ENCODE results near the gene FBXO17.

GRCh38 chr19:38893341-38893771 is 82.2 kb downstream of the FBXO17 start:
- TF ChIP-seq GABPB1 (CRISPR knock-in tag; IDR thresholded peaks at IDR 0.05) = no peak
- TF ChIP-seq CTCF (IDR thresholded peaks at IDR 0.05) = no peak
- no peak for TF ChIP-seq CREB1 (CRISPR knock-in tag; IDR thresholded peaks at IDR 0.05)
- no peak for TF ChIP-seq ZNF138 (CRISPR knock-in tag; conservative IDR thresholded peaks at IDR 0.05)
- no peak for TF ChIP-seq USF1 (CRISPR knock-in tag; IDR thresholded peaks at IDR 0.05)
- no peak for TF ChIP-seq USF2 (CRISPR knock-in tag; IDR thresholded peaks at IDR 0.05)
- TF ChIP-seq ELF4 (CRISPR knock-in tag; IDR thresholded peaks at IDR 0.05; ENCODE audit: low read depth) = no peak
- no peak for TF ChIP-seq HMGXB4 (CRISPR knock-in tag; IDR thresholded peaks at IDR 0.05)
- no peak for TF ChIP-seq ZBTB21 (CRISPR knock-in tag; IDR thresholded peaks at IDR 0.05; ENCODE audit: borderline replicate concordance)
- no peak for TF ChIP-seq GTF2I (CRISPR knock-in tag; conservative IDR thresholded peaks at IDR 0.05)
- no peak for TF ChIP-seq SP1 (CRISPR knock-in tag; conservative IDR thresholded peaks at IDR 0.05)
- TF ChIP-seq ZNF121 (CRISPR knock-in tag; IDR thresholded peaks at IDR 0.05) = no peak
- no peak for TF ChIP-seq PRDM15 (CRISPR knock-in tag; IDR thresholded peaks at IDR 0.05)
- no peak for TF ChIP-seq AFF4 (CRISPR knock-in tag; IDR thresholded peaks at IDR 0.05; ENCODE audit: borderline replicate concordance)

Measured in WTC11 (cell line).